HFF-Myc (cell line): ENCODE measurements around the gene PECR.

ENCODE experiments used
- DNase-seq: peaks from one replicate; pipeline ENCODE4 v3.0.0-alpha.2; 2011; ENCODE audit warnings: low read depth; ENCODE audit errors: extremely low read depth
- H3K4me3 ChIP-seq: replicated peaks from 2 replicates; pipeline ENCODE4 v1.5.1; 2011; ENCODE audit warnings: low read depth, mild to moderate bottlenecking, control low read depth, low read length
- CTCF ChIP-seq: IDR thresholded peaks from 2 replicates; pipeline ENCODE4 v1.5.1; 2012; ENCODE audit warnings: mild to moderate bottlenecking, low read depth, low read length, control low read depth; ENCODE audit errors: missing control alignments

Gene PECR

GRCh38 chr2:216034065-216034464 is 47.5 kb downstream of the PECR start:
- TF ChIP-seq CTCF = peak; percentile 93
- peak; percentile 56 for DNase-seq
- H3K4me3 ChIP-seq = no peak overlapping the region

GRCh38 chr2:216033403-216033802 is 48.2 kb downstream of the PECR start:
- DNase-seq = no peak
- no peak overlapping the region for H3K4me3 ChIP-seq
- no peak for TF ChIP-seq CTCF

GRCh38 chr2:216031960-216032689 is 49.5 kb downstream of the PECR start:
- H3K4me3 ChIP-seq = no peak overlapping the region
- peak; percentile 14 for DNase-seq
- no peak for TF ChIP-seq CTCF

- no peak overlapping the region for H3K4me3 ChIP-seq
- no peak for TF ChIP-seq CTCF
- no peak for DNase-seq
Measured at GRCh38 chr2:216030216-216030615, 51.4 kb downstream of the PECR start.

- DNase-seq = no peak
- no peak overlapping the region for H3K4me3 ChIP-seq
- no peak for TF ChIP-seq CTCF
Measured at GRCh38 chr2:216029416-216030129, 52.0 kb downstream of the PECR start.

GRCh38 chr2:216024779-216025336 is 56.8 kb downstream of the PECR start:
- DNase-seq = no peak
- TF ChIP-seq CTCF = no peak
- no peak overlapping the region for H3K4me3 ChIP-seq
